ENCODE measurements around the gene CDK5RAP1.

GRCh38 chr20:33407796-33408195 lies 6.5 kb upstream of the CDK5RAP1 start:
- TF ChIP-seq CTCF (IDR thresholded peaks at IDR 0.05): no peak
- no peak for TF ChIP-seq POLR2A (IDR thresholded peaks at IDR 0.05)
- TF ChIP-seq POLR2AphosphoS5 (IDR thresholded peaks at IDR 0.05; ENCODE audit: insufficient read depth in 1 of 2, low read depth in 1 of 2): no peak
